ENCODE measurements around the gene PKD1. TPM values are rescaled to one million over a fixed set of nuclear protein-coding genes. Genes with fewer than 3 reads are reported as not detected.
A peak's percentile ranks its signal among the peaks of the same experiment; 100 is the strongest.

The PKD1 gene
- total and polyA plus RNA-seq, 2 of the 13 experiments (the other 11 are each of a cell fraction or from before 2014, with no cell fraction given), result 22.1 to 23.0 TPM

GRCh38 chr16:2047330-2048115, 88.2 kb downstream of the PKD1 start, which contains the start of the genes NTHL1 and TSC2 (continued):
- TF ChIP-seq THAP9 (CRISPR knock-in tag; IDR thresholded peaks at IDR 0.05; ENCODE audit: borderline replicate concordance) (no peak; the same call in 1 of the 2 replicates), ZNF124 (CRISPR knock-in tag; IDR thresholded peaks at IDR 0.05) (0 out of 2 replicates have a peak, but pooled peaks have one; percentile 70), SETDB1 (CRISPR knock-in tag; IDR thresholded peaks at IDR 0.05; ENCODE audit: borderline replicate concordance) (no peak), ZNF567 (CRISPR knock-in tag; IDR thresholded peaks at IDR 0.05; ENCODE audit: borderline replicate concordance) (peak; percentile 18; the same call in 1 of the 2 replicates), SKI (IDR thresholded peaks at IDR 0.05; ENCODE audit: partially characterized antibody) (no peak), TEF (CRISPR knock-in tag; IDR thresholded peaks at IDR 0.05) (no peak), ZNF18 (CRISPR knock-in tag; IDR thresholded peaks at IDR 0.05; ENCODE audit: insufficient replicate concordance) (peak; percentile 85), ATRX (CRISPR knock-in tag; IDR thresholded peaks at IDR 0.05; ENCODE audit: borderline replicate concordance) (no peak), ZNF382 (CRISPR knock-in tag; IDR thresholded peaks at IDR 0.05; ENCODE audit: borderline replicate concordance) (no peak), NR1H2 (CRISPR knock-in tag; IDR thresholded peaks at IDR 0.05; ENCODE audit: borderline replicate concordance, low read depth) (no peak), E2F2 (CRISPR knock-in tag; IDR thresholded peaks at IDR 0.05; ENCODE audit: borderline replicate concordance) (no peak), PHF20 (CRISPR knock-in tag; IDR thresholded peaks at IDR 0.05) (peak; percentile 84), REPIN1 (CRISPR knock-in tag; IDR thresholded peaks at IDR 0.05; ENCODE audit: borderline replicate concordance, low read depth) (0 out of 2 replicates have a peak, but pooled peaks have one; percentile 59), FOXP1 (IDR thresholded peaks at IDR 0.05) (no peak), FOXP1 (CRISPR knock-in tag; IDR thresholded peaks at IDR 0.05) (no peak), HMGA1 (CRISPR knock-in tag; conservative IDR thresholded peaks at IDR 0.05) (no peak), ZBTB49 (CRISPR knock-in tag; IDR thresholded peaks at IDR 0.05; ENCODE audit: borderline replicate concordance) (no peak)
